Ishikawa (cell line): ENCODE results near the gene SKAP1.

Experiments used
- EGR1 ChIP-seq: IDR thresholded peaks from 2 replicates; pipeline ENCODE4 v1.6.1; 2012
- EP300 ChIP-seq: IDR thresholded peaks from 2 replicates; pipeline ENCODE4 v1.6.1; 2012; ENCODE audit warnings: borderline replicate concordance
- MAX ChIP-seq: IDR thresholded peaks from 2 replicates; pipeline ENCODE4 v1.6.1; 2012
- NFIC ChIP-seq: IDR thresholded peaks from 2 replicates; pipeline ENCODE4 v1.6.1; 2012
- RAD21 ChIP-seq: IDR thresholded peaks from 2 replicates; pipeline ENCODE4 v1.6.1; 2012; ENCODE audit warnings: low read depth
- REST ChIP-seq: IDR thresholded peaks from 2 replicates; pipeline ENCODE4 v1.6.1; 2012; ENCODE audit warnings: low read depth, mild to moderate bottlenecking
- YY1 ChIP-seq: IDR thresholded peaks from 2 replicates; pipeline ENCODE4 v1.6.1; 2012; ENCODE audit warnings: low read depth

- TF ChIP-seq EP300 = no peak
- no peak for TF ChIP-seq MAX
- no peak for TF ChIP-seq REST
- no peak for TF ChIP-seq EGR1
- no peak for TF ChIP-seq YY1
- no peak for TF ChIP-seq NFIC
- TF ChIP-seq RAD21 = no peak
Observed at GRCh38 chr17:48132385-48132784, 297.6 kb downstream of the SKAP1 start.
